HepG2 (cell line): ENCODE data around the gene GRAMD1A. TPM values are rescaled to one million over a fixed set of nuclear protein-coding genes. Genes with fewer than 3 reads are reported as not detected.
A peak's percentile ranks its signal among the peaks of the same experiment; 100 is the strongest.

Experiments used
- CCDC6 ChIP-seq: sonication (generic); formaldehyde crosslinking; IDR thresholded peaks from 2 replicates; pipeline ENCODE4 v1.8.1; 2022; ENCODE audit warnings: mild to moderate bottlenecking, missing genetic modification reagents, moderate library complexity
- DMTF1 ChIP-seq: sonication (generic); formaldehyde crosslinking; IDR thresholded peaks from 2 replicates; pipeline ENCODE4 v1.4.0; 2020; ENCODE audit warnings: mild to moderate bottlenecking, missing genetic modification reagents
- HOXD1 ChIP-seq: sonication (generic); formaldehyde crosslinking; IDR thresholded peaks from 2 replicates; pipeline ENCODE4 v1.5.0; 2020; ENCODE audit warnings: missing genetic modification reagents
- KDM5B ChIP-seq: sonication (generic); formaldehyde crosslinking; IDR thresholded peaks from 2 replicates; pipeline ENCODE4 v1.4.0; 2020; ENCODE audit warnings: missing genetic modification reagents, mild to moderate bottlenecking, borderline replicate concordance
- KLF12 ChIP-seq: sonication (generic); formaldehyde crosslinking; IDR thresholded peaks from 2 replicates; pipeline ENCODE4 v1.4.0; 2020; ENCODE audit warnings: missing genetic modification reagents, borderline replicate concordance
- LRRFIP1 ChIP-seq: sonication (generic); formaldehyde crosslinking; conservative IDR thresholded peaks from 2 replicates; pipeline ENCODE4 v1.4.0; 2020; ENCODE audit warnings: missing genetic modification reagents
- MIER2 ChIP-seq: IDR thresholded peaks from 2 replicates; pipeline ENCODE4 v1.6.1; 2016; ENCODE audit warnings: missing biosample characterization, missing genetic modification reagents
- NR2C2 ChIP-seq: sonication (generic); formaldehyde crosslinking; IDR thresholded peaks from 2 replicates; pipeline ENCODE4 v1.4.0; 2020; ENCODE audit warnings: missing genetic modification reagents, mild to moderate bottlenecking, moderate library complexity, borderline replicate concordance
- RAD21 ChIP-seq: fragments of 450-650 bp; formaldehyde crosslinking; IDR thresholded peaks from 2 replicates; pipeline ENCODE4 v1.5.0; 2020; ENCODE audit warnings: mild to moderate bottlenecking
- SALL2 ChIP-seq: sonication (generic); formaldehyde crosslinking; IDR thresholded peaks from 2 replicates; pipeline ENCODE4 v1.8.1; 2023; ENCODE audit warnings: mild to moderate bottlenecking, missing genetic modification reagents, inconsistent platforms
- SNAI1 ChIP-seq: sonication (generic); formaldehyde crosslinking; IDR thresholded peaks from 2 replicates; pipeline ENCODE4 v1.5.0; 2020; ENCODE audit warnings: mild to moderate bottlenecking, missing genetic modification reagents, borderline replicate concordance
- SOX13 ChIP-seq, 3 experiments: fragments of 450-650 bp in 1 of 3; sonication (generic) in 1 of 3; formaldehyde crosslinking in 1 of 3; IDR thresholded peaks in 2 of 3; conservative IDR thresholded peaks in 1 of 3; 2 replicates each; pipeline versions ENCODE4 v1.5.0 to v1.6.1; 2016 to 2020; ENCODE audit warnings: antibody characterized with exemption in 1 of 3, mild to moderate bottlenecking in 1 of 3, missing compliant biosample characterization in 1 of 3, missing genetic modification reagents in 1 of 3, moderate library complexity in 1 of 3
- TBL1XR1 ChIP-seq: fragments of 150-350 bp; IDR thresholded peaks from 2 replicates; pipeline ENCODE4 v1.6.1; 2014; ENCODE audit warnings: borderline replicate concordance, low read length; ENCODE audit not compliant: partially characterized antibody
- ZBTB39 ChIP-seq: sonication (generic); formaldehyde crosslinking; IDR thresholded peaks from 2 replicates; pipeline ENCODE4 v1.5.0; 2020; ENCODE audit warnings: missing genetic modification reagents
- polyA plus RNA-seq, 8 experiments: library from polyadenylated mRNA; depleted of rRNA in 3 of 8; stranded (reverse) in 7 of 8; unstranded in 1 of 8; fragments of >200 nt; fragmentation: Illumina TruSeq in 4 of 8; extraction: Trizol in 4 of 8; gene quantifications; 2 replicates each; pipeline versions ENCODE4 v1.2.1 to v1.2.3, GENCODE V29; 2011 to 2016; ENCODE audit warnings: low read depth in 4 of 8, missing spikeins in 1 of 8, mixed read lengths in 1 of 8; ENCODE audit not compliant: insufficient read depth in 1 of 8
- total RNA-seq, 5 experiments: library from RNA; depleted of rRNA; stranded (reverse); fragments of >200 nt; fragmentation: Illumina TruSeq; extraction: Trizol; gene quantifications; 2 replicates each; pipeline ENCODE4 v1.2.3, GENCODE V29; 2016; ENCODE audit warnings: low read depth in 1 of 5
- TF ChIP-seq, protein P1 (sequence below): fragments of 450-650 bp; IDR thresholded peaks from 2 replicates; pipeline ENCODE4 v1.6.1; 2017; ENCODE audit warnings: mild to moderate bottlenecking
- TF ChIP-seq, protein P2 (sequence below): sonication (generic); formaldehyde crosslinking; conservative IDR thresholded peaks from 2 replicates; pipeline ENCODE4 v1.8.0; 2022; ENCODE audit warnings: low read depth, missing genetic modification reagents

GRAMD1A gene
- total and polyA plus RNA-seq, 2 of the 13 experiments (the other 11 are each of a cell fraction or from before 2014, with no cell fraction given): 14.7 to 181 TPM

GRCh38 chr19:35042056-35042730, 42.1 kb downstream of the GRAMD1A start (continued):
- TF ChIP-seq DMTF1 (CRISPR knock-in tag): no peak
- TF ChIP-seq MIER2 (CRISPR knock-in tag): no peak
- no peak for TF ChIP-seq ZBTB39 (CRISPR knock-in tag)
- TF ChIP-seq, protein P1, sequence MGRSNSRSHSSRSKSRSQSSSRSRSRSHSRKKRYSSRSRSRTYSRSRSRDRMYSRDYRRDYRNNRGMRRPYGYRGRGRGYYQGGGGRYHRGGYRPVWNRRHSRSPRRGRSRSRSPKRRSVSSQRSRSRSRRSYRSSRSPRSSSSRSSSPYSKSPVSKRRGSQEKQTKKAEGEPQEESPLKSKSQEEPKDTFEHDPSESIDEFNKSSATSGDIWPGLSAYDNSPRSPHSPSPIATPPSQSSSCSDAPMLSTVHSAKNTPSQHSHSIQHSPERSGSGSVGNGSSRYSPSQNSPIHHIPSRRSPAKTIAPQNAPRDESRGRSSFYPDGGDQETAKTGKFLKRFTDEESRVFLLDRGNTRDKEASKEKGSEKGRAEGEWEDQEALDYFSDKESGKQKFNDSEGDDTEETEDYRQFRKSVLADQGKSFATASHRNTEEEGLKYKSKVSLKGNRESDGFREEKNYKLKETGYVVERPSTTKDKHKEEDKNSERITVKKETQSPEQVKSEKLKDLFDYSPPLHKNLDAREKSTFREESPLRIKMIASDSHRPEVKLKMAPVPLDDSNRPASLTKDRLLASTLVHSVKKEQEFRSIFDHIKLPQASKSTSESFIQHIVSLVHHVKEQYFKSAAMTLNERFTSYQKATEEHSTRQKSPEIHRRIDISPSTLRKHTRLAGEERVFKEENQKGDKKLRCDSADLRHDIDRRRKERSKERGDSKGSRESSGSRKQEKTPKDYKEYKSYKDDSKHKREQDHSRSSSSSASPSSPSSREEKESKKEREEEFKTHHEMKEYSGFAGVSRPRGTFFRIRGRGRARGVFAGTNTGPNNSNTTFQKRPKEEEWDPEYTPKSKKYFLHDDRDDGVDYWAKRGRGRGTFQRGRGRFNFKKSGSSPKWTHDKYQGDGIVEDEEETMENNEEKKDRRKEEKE: no peak
- TF ChIP-seq CCDC6 (CRISPR knock-in tag): no peak
- no peak for TF ChIP-seq HOXD1 (CRISPR knock-in tag)
- no peak for TF ChIP-seq TBL1XR1
- TF ChIP-seq NR2C2 (CRISPR knock-in tag): peak; percentile 23; the same call in 1 of the 2 replicates
- TF ChIP-seq LRRFIP1 (CRISPR knock-in tag): no peak; the same call in 1 of the 2 replicates
- TF ChIP-seq, protein P2, sequence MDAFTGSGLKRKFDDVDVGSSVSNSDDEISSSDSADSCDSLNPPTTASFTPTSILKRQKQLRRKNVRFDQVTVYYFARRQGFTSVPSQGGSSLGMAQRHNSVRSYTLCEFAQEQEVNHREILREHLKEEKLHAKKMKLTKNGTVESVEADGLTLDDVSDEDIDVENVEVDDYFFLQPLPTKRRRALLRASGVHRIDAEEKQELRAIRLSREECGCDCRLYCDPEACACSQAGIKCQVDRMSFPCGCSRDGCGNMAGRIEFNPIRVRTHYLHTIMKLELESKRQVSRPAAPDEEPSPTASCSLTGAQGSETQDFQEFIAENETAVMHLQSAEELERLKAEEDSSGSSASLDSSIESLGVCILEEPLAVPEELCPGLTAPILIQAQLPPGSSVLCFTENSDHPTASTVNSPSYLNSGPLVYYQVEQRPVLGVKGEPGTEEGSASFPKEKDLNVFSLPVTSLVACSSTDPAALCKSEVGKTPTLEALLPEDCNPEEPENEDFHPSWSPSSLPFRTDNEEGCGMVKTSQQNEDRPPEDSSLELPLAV (CRISPR knock-in tag): no peak
- TF ChIP-seq KLF12 (CRISPR knock-in tag): no peak; the same call in 1 of the 2 replicates
- TF ChIP-seq SALL2: no peak
- peak; percentile 31; the same call in 1 of the 2 replicates for TF ChIP-seq KDM5B
- TF ChIP-seq RAD21: no peak
- TF ChIP-seq SOX13 (IDR thresholded peaks at IDR 0.05): no peak; the same call in 1 of the 2 replicates
- peak in 1 of 2 experiments; percentile 50; a peak in 1 of 4 replicates for TF ChIP-seq SOX13 (CRISPR knock-in tag; conservative IDR thresholded peaks at IDR 0.05 in 1 of 2, IDR thresholded peaks at IDR 0.05 in 1 of 2)
- TF ChIP-seq SNAI1: no peak
